ENCODE data around the gene CARD11. TPM values are rescaled to one million over a fixed set of nuclear protein-coding genes. Genes with fewer than 3 reads are reported as not detected.

CARD11 gene
- total and polyA plus RNA-seq, 8 donors = 0.31 to 6.2 (median 1.5) TPM

DNA sequence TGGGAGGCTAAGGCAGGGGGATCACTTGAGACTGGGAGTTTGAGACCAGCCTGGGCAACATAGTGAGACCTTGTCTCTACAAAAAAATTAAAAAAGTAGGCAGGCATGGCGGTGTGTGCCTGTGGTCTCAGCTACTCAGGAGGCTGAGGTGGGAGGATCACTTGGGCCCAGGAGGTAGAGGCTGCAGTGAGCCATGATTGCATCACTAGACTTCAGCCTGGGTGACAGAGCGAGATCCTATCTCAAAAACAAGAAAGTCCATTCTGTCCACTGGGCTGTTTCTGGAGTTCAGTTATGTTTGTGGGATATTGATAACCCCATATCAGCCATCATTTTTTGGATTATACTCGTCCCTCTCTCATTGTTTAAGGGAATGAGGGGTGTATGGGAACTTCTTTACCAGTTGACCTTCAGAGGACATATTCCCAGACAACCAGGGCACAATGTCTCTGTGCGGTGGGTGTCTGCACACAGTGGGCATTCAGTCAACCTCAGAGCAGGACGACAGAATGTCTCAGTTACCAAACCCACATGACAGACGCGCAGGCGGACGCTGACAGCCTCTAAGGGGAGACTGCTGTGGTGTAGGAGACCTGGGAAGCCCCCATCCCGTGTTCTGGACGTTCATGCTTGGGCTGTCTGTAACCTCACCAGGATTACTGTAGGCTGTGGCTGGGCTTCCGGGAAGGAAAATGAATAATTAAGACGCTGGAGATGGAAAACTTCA is 69.4 kb downstream of the CARD11 start:
- DNase-seq (no peak), FAIRE-seq (no peak), ATAC-seq (no peak)
- 74 to 83% methylated on average over 13 of the region's 13 CpGs for WGBS, 2 donors
- H3K4me3 ChIP-seq = no peak overlapping the region
- TF ChIP-seq CTCF (IDR thresholded peaks at IDR 0.05) = no peak
- intact Hi-C loops (cut with DNase I) = no loop called here
- H3K4me1 ChIP-seq = peaks cover 0 to 4% (median 0%) of the 10 kb centered on the region in 3 donors
- no peaks in the 10 kb centered on the region for H3K9me3 ChIP-seq
- H3K27ac ChIP-seq = no peak overlapping the region
- no peaks in the 10 kb centered on the region for H3K36me3 ChIP-seq
- no peaks in the 10 kb centered on the region for H3K27me3 ChIP-seq

- no peak for TF ChIP-seq CTCF (IDR thresholded peaks at IDR 0.05)
- Histone ChIP-seq H3K4me3 (no peak overlapping the region), H3K27me3 (no peaks in the 10 kb centered on the region), H3K9me3 (no peaks in the 10 kb centered on the region), H3K4me1 (no peaks in the 10 kb centered on the region), H3K27ac (no peak overlapping the region), H3K36me3 (no peaks in the 10 kb centered on the region)
- FAIRE-seq = no peak
- 78 to 87% methylated on average over 10 of the region's 10 CpGs for WGBS, 2 donors
- no peak for DNase-seq
- intact Hi-C loops (cut with DNase I) = no loop called here
- ATAC-seq = no peak
These were observed 70.9 kb downstream of the CARD11 start for GRCh38 chr7:2972835-2973161.

GRCh38 chr7:2971914-2972834 is 71.5 kb downstream of the CARD11 start:
- H3K36me3 ChIP-seq = no peaks in the 10 kb centered on the region
- no peaks in the 10 kb centered on the region for H3K4me1 ChIP-seq
- intact Hi-C loops (cut with DNase I) = no loop called here
- no peaks in the 10 kb centered on the region for H3K27me3 ChIP-seq
- no peak for DNase-seq
- no peak for TF ChIP-seq CTCF (IDR thresholded peaks at IDR 0.05)
- H3K27ac ChIP-seq = no peak overlapping the region
- 61 to 71% methylated on average over 7 of the region's 7 CpGs for WGBS, 2 donors
- no peak for ATAC-seq
- H3K9me3 ChIP-seq = no peaks in the 10 kb centered on the region
- H3K4me3 ChIP-seq = no peak overlapping the region
- FAIRE-seq = no peak

DNA sequence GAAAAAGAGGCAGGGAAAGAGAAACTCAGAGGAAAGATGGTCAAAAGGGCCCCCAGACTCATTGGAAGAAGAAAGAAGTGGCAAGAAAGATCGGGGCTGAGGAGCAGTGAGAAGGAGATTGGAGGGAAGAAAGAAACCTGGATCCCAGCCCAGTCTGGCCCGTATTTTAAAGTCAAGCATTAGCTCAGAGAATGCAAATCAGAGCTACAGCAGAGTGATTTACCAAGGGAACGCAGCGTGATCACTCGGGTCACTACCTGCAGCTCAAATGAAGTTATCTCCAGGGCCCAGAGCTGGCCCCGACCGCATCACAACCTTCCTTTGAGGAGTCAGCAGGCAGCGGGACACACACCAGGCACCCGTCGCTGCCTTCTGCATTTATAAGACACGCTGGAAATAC is 72.8 kb downstream of the CARD11 start:
- 83 to 93% methylated on average over 11 of the region's 11 CpGs for WGBS, 2 donors
- no peaks in the 10 kb centered on the region for H3K4me1 ChIP-seq
- no peak overlapping the region for H3K4me3 ChIP-seq
- FAIRE-seq (no peak), DNase-seq (no peak), ATAC-seq (no peak)
- intact Hi-C loops (cut with DNase I) = no loop called here
- no peak overlapping the region for H3K27ac ChIP-seq
- H3K36me3 ChIP-seq = no peaks in the 10 kb centered on the region
- H3K9me3 ChIP-seq = no peaks in the 10 kb centered on the region
- H3K27me3 ChIP-seq = no peaks in the 10 kb centered on the region
- TF ChIP-seq CTCF (IDR thresholded peaks at IDR 0.05) = no peak

GRCh38 chr7:2970307-2970664 is 73.4 kb downstream of the CARD11 start:
- Histone ChIP-seq H3K9me3 (no peaks in the 10 kb centered on the region), H3K4me3 (no peak overlapping the region), H3K27me3 (no peaks in the 10 kb centered on the region), H3K4me1 (no peaks in the 10 kb centered on the region), H3K27ac (no peak overlapping the region), H3K36me3 (no peaks in the 10 kb centered on the region)
- 72 to 86% methylated on average over 4 of the region's 4 CpGs for WGBS, 2 donors
- intact Hi-C loops (cut with DNase I) = no loop called here
- no peak for FAIRE-seq
- no peak for TF ChIP-seq CTCF (IDR thresholded peaks at IDR 0.05)
- no peak for ATAC-seq
- DNase-seq = no peak
